Glomerular visceral epithelial cell (primary cell): ENCODE results near the gene ATXN1.

Experiments
- DNase-seq: peaks from one replicate; pipeline ENCODE4 v3.0.0-alpha.2; 2016; ENCODE audit errors: extremely low spot score

The ATXN1 gene

GRCh38 chr6:16361121-16361520 lies 400.1 kb downstream of the ATXN1 start:
- DNase-seq: no peak

- DNase-seq: no peak
Measured at GRCh38 chr6:16360365-16360764, 400.9 kb downstream of the ATXN1 start.

GRCh38 chr6:16359563-16359962 lies 401.7 kb downstream of the ATXN1 start:
- DNase-seq: no peak

- DNase-seq: no peak
Measured at GRCh38 chr6:16358531-16359138, 402.6 kb downstream of the ATXN1 start.

- DNase-seq: peak; percentile 18
Measured at GRCh38 chr6:16355699-16356446, 405.4 kb downstream of the ATXN1 start.

GRCh38 chr6:16355238-16355637 lies 406.0 kb downstream of the ATXN1 start:
- no peak for DNase-seq

- DNase-seq: no peak
Measured at GRCh38 chr6:16354692-16355091, 406.6 kb downstream of the ATXN1 start.

- DNase-seq: no peak
Measured at GRCh38 chr6:16352821-16353438, 408.3 kb downstream of the ATXN1 start.

- DNase-seq: no peak
Measured at GRCh38 chr6:16352258-16352635, 409.0 kb downstream of the ATXN1 start.

GRCh38 chr6:16349544-16349943 lies 411.7 kb downstream of the ATXN1 start:
- DNase-seq: no peak

- DNase-seq: no peak
Measured at GRCh38 chr6:16346831-16347230, 414.4 kb downstream of the ATXN1 start.

GRCh38 chr6:16345449-16346330 lies 415.6 kb downstream of the ATXN1 start:
- DNase-seq: peak; percentile 76

GRCh38 chr6:16344756-16345155 lies 416.5 kb downstream of the ATXN1 start:
- DNase-seq: no peak

- DNase-seq: no peak
Measured at GRCh38 chr6:16343593-16343992, 417.7 kb downstream of the ATXN1 start.

- DNase-seq: no peak
Measured at GRCh38 chr6:16339265-16339587, 422.0 kb downstream of the ATXN1 start.

GRCh38 chr6:16338577-16339264 lies 422.5 kb downstream of the ATXN1 start:
- peak; percentile 98 for DNase-seq

- no peak for DNase-seq
Measured at GRCh38 chr6:16337295-16337975, 423.8 kb downstream of the ATXN1 start.

- DNase-seq: no peak
Measured at GRCh38 chr6:16336911-16337294, 424.4 kb downstream of the ATXN1 start.

- DNase-seq: no peak
Measured at GRCh38 chr6:16336056-16336818, 425.0 kb downstream of the ATXN1 start.

GRCh38 chr6:16335176-16335575 lies 426.1 kb downstream of the ATXN1 start:
- DNase-seq: no peak
